HepG2 (cell line): Measurements from ENCODE around the gene HHIPL1. TPM values are rescaled to one million over a fixed set of nuclear protein-coding genes. Genes with fewer than 3 reads are reported as not detected.

Source experiments
- ATAC-seq: fragments of 200-7000 bp; cut with Tn5 transposase; 3 replicates; pipeline ENCODE4 v1.9.1; 2020; ENCODE audit warnings: mild to moderate bottlenecking, moderate library complexity
- BruUV-seq: library from RNA; stranded (reverse); fragments of 400-500 nt; replicated peaks from 2 replicates; lab custom pipeline; 2021; lab: Mats Ljungman, UMichigan
- CTCF ChIA-PET: fragments of 300-600 bp; formaldehyde crosslinking; extraction: SDS; loops from one replicate; lab custom pipeline; 2021; ENCODE audit warnings: low total read pairs, inconsistent platforms, low intra/inter-chr PET ratio; lab: Yijun Ruan, JAX
- POLR2A ChIA-PET: fragments of 350-600 bp; sonication (Branson Sonifier 250); formaldehyde crosslinking; loops from one replicate; lab custom pipeline; 2020; ENCODE audit warnings: antibody characterized with exemption, inconsistent platforms; lab: Yijun Ruan, JAX
- DNase-seq: peaks from one replicate; pipeline ENCODE4 v3.0.0-alpha.2; 2015; ENCODE audit warnings: low spot score
- FAIRE-seq: peaks from 3 replicates; lab custom pipeline; 2011; peaks lifted over from hg19 to GRCh38; lab: Jason Lieb, UNC
- H2AFZ ChIP-seq: one replicate; pipeline ENCODE4 v1.6.1; 2011; ENCODE audit warnings: low read length, inconsistent platforms
- H3K27ac ChIP-seq: fragments of 300-600 bp; 3 replicates; pipeline ENCODE4 v1.8.0; 2011; ENCODE audit warnings: mixed run types, mild to moderate bottlenecking, mixed read lengths, low read length, inconsistent platforms; ENCODE audit not compliant: insufficient read depth; ENCODE audit errors: extremely low read length
- H3K27me3 ChIP-seq, 2 experiments: fragments of 200-600 bp in 1 of 2; 2 replicates in 1 of 2; 3 replicates in 1 of 2; pipeline versions ENCODE4 v1.6.0 to v1.8.0; 2011; ENCODE audit warnings: low read length in 2 of 2, mild to moderate bottlenecking in 2 of 2, moderate library complexity in 2 of 2, inconsistent platforms in 1 of 2; ENCODE audit not compliant: insufficient read depth in 2 of 2, control insufficient read depth in 1 of 2
- H3K36me3 ChIP-seq, 2 experiments: fragments of 200-600 bp in 1 of 2; replicated peaks in 1 of 2; 2 replicates in 1 of 2; 3 replicates in 1 of 2; pipeline versions ENCODE4 v1.5.1 to v1.8.0; 2011; ENCODE audit warnings: low read length in 2 of 2, inconsistent platforms in 1 of 2; ENCODE audit not compliant: insufficient read depth in 2 of 2, control insufficient read depth in 1 of 2
- H3K4me1 ChIP-seq: 2 replicates; pipeline ENCODE4 v1.5.1; 2012; ENCODE audit warnings: low read length, inconsistent platforms; ENCODE audit not compliant: insufficient read depth
- H3K4me2 ChIP-seq: 2 replicates; pipeline ENCODE4 v1.6.0; 2011; ENCODE audit warnings: low read depth, low read length, inconsistent platforms
- H3K4me3 ChIP-seq, 3 experiments: fragments of 200-600 bp in 1 of 3; sonication (generic), shearing (Covaris generic) in 1 of 3; replicated peaks in 1 of 3; 2 replicates each; pipeline ENCODE4 v1.5.1; 2011 to 2016; ENCODE audit warnings: low read length in 3 of 3, inconsistent platforms in 2 of 3, low read depth in 2 of 3, mild to moderate bottlenecking in 2 of 3, control low read depth in 1 of 3, mixed read lengths in 1 of 3; ENCODE audit not compliant: insufficient read depth in 1 of 3
- H3K79me2 ChIP-seq: one replicate; pipeline ENCODE4 v1.6.1; 2011; ENCODE audit warnings: low read length, inconsistent platforms; ENCODE audit not compliant: insufficient read depth
- H3K9ac ChIP-seq: 2 replicates; pipeline ENCODE4 v1.6.0; 2011; ENCODE audit warnings: mild to moderate bottlenecking, low read depth, low read length, inconsistent platforms; ENCODE audit not compliant: insufficient read depth
- H3K9me3 ChIP-seq: 2 replicates; pipeline ENCODE4 v1.5.1; 2012; ENCODE audit warnings: mild to moderate bottlenecking, low read length
- H4K20me1 ChIP-seq: 2 replicates; pipeline ENCODE4 v1.6.0; 2011; ENCODE audit warnings: inconsistent platforms, mild to moderate bottlenecking, low read length, moderate library complexity; ENCODE audit not compliant: insufficient read depth
- DDIT3 ChIP-seq: sonication (generic); formaldehyde crosslinking; IDR thresholded peaks from 2 replicates; pipeline ENCODE4 v1.4.0; 2020; ENCODE audit warnings: mild to moderate bottlenecking, missing genetic modification reagents
- MLLT10 ChIP-seq: sonication (generic); formaldehyde crosslinking; IDR thresholded peaks from 2 replicates; pipeline ENCODE4 v1.4.0; 2020; ENCODE audit warnings: missing genetic modification reagents
- ZBTB4 ChIP-seq: sonication (generic); formaldehyde crosslinking; IDR thresholded peaks from 2 replicates; pipeline ENCODE4 v1.4.0; 2020; ENCODE audit warnings: missing genetic modification reagents, mild to moderate bottlenecking, borderline replicate concordance
- WGBS: methylation state at CpG from one replicate; pipeline ENCODE4 v1.1.6; 2017; ENCODE audit warnings: low lambda C conversion rate; 5-methylcytosine and 5-hydroxymethylcytosine counted together
- in situ Hi-C: cut with HindIII; loops from 2 replicates; pipeline ENCODE4 v1.10.0; 2017; ENCODE audit warnings: low pct_unique_long_range_greater_than_20kb; ENCODE audit not compliant: extremely low pct_ligation_motif_present
- intact Hi-C: fragments of 100-400 bp; cut with micrococcal nuclease; formaldehyde crosslinking; loops from one replicate; pipeline ENCODE4 v1.10.0; 2022; ENCODE audit not compliant: unreplicated experiment
- polyA plus RNA-seq, 8 experiments: library from polyadenylated mRNA; depleted of rRNA in 3 of 8; stranded (reverse) in 7 of 8; unstranded in 1 of 8; fragments of >200 nt; fragmentation: Illumina TruSeq in 4 of 8; extraction: Trizol in 4 of 8; gene quantifications; 2 replicates each; pipeline versions ENCODE4 v1.2.1 to v1.2.3, GENCODE V29; 2011 to 2016; ENCODE audit warnings: low read depth in 4 of 8, missing spikeins in 1 of 8, mixed read lengths in 1 of 8; ENCODE audit not compliant: insufficient read depth in 1 of 8
- total RNA-seq, 5 experiments: library from RNA; depleted of rRNA; stranded (reverse); fragments of >200 nt; fragmentation: Illumina TruSeq; extraction: Trizol; gene quantifications; 2 replicates each; pipeline ENCODE4 v1.2.3, GENCODE V29; 2016; ENCODE audit warnings: low read depth in 1 of 5

HHIPL1 gene
- total and polyA plus RNA-seq, 2 of the 13 experiments (the other 11 are each of a cell fraction or from before 2014, with no cell fraction given): not detected

- no peak for TF ChIP-seq DDIT3
- TF ChIP-seq, all 625 proteins: peak for 0
These were observed 32.6 kb downstream of the HHIPL1 start (continued) for GRCh38 chr14:99677231-99678140.

GRCh38 chr14:99678198-99678597 is 33.3 kb downstream of the HHIPL1 start:
- BruUV-seq: no TSS peak
- intact Hi-C loops: no loop called here
- no peak for DNase-seq

More at GRCh38 chr14:99678198-99678597, 33.3 kb downstream of the HHIPL1 start:
- ChIA-PET POLR2A (no interaction called here), CTCF (no interaction called here)
- Histone ChIP-seq H3K27ac (no peak overlapping the region), H3K4me2 (no peak overlapping the region), H3K9ac (no peak overlapping the region), H4K20me1 (no peaks in the 10 kb centered on the region), H3K4me1 (peaks cover 11% of the 10 kb centered on the region; the same call in 1 of the 2 replicates), H3K9me3 (peaks cover 8% of the 10 kb centered on the region; the same call in 1 of the 2 replicates), H2AFZ (no peak overlapping the region), H3K36me3 (no peaks in the 10 kb centered on the region), H3K4me3 (no peak overlapping the region), H3K79me2 (no peaks in the 10 kb centered on the region), H3K27me3 (peaks cover 3 to 6% of the 10 kb centered on the region in 2 experiments; a peak in 1 of 5 replicates)
- FAIRE-seq (no peak), ATAC-seq (no peak)
- in situ Hi-C loops: no loop called here
- TF ChIP-seq ZBTB4 (CRISPR knock-in tag) (no peak), MLLT10 (CRISPR knock-in tag) (no peak)
- WGBS: 58% methylated on average over 6 of the region's 6 CpGs
